Muscle of leg (tissue), 11 donors: ENCODE data around the gene ANAPC4. TPM values are rescaled to one million over a fixed set of nuclear protein-coding genes. Genes with fewer than 3 reads are reported as not detected.

Experiments used
- DNase-seq: peaks from one replicate; pipeline ENCODE4 v3.0.0; 2013
- H3K27ac ChIP-seq: one replicate; pipeline ENCODE4 v1.5.1; 2013; ENCODE audit warnings: mild to moderate bottlenecking, low read length, control low read depth
- H3K27me3 ChIP-seq: one replicate; pipeline ENCODE4 v1.6.1; 2013; ENCODE audit warnings: low read length; ENCODE audit not compliant: control insufficient read depth, insufficient read depth
- H3K36me3 ChIP-seq: one replicate; pipeline ENCODE4 v1.6.1; 2013; ENCODE audit warnings: low read length; ENCODE audit not compliant: control insufficient read depth, insufficient read depth
- H3K4me1 ChIP-seq: one replicate; pipeline ENCODE4 v1.6.1; 2013; ENCODE audit warnings: low read length; ENCODE audit not compliant: control insufficient read depth, insufficient read depth
- H3K4me3 ChIP-seq: one replicate; pipeline ENCODE4 v1.5.1; 2013; ENCODE audit warnings: low read length, control low read depth
- H3K9me3 ChIP-seq: replicated peaks from 2 replicates; pipeline ENCODE4 v1.6.1; 2013; ENCODE audit warnings: low read depth, low read length; ENCODE audit not compliant: control insufficient read depth
- WGBS: methylation state at CpG from one replicate; pipeline ENCODE4 v1.1.5; 2013; ENCODE audit warnings: missing lambda C conversion rate; ENCODE audit not compliant: insufficient coverage; 5-methylcytosine and 5-hydroxymethylcytosine counted together
- polyA plus RNA-seq, 8 donors: library from polyadenylated mRNA; unstranded; fragments of 120-200 nt; gene quantifications; one replicate each; pipeline versions ENCODE4 v1.2.1 to v1.2.3, GENCODE V29; 2013; ENCODE audit warnings: inconsistent platforms in 1 of 8, low replicate concordance in 1 of 8; ENCODE audit not compliant: insufficient read length in 8 of 8, insufficient read depth in 1 of 8
- total RNA-seq: library from RNA; stranded (reverse); fragments of 120-200 nt; gene quantifications from one replicate; pipeline ENCODE4 v1.2.4, GENCODE V29; 2013

The ANAPC4 gene
- total and polyA plus RNA-seq, 9 donors: 17.2 to 32.6 (median 22.7) TPM

DNA sequence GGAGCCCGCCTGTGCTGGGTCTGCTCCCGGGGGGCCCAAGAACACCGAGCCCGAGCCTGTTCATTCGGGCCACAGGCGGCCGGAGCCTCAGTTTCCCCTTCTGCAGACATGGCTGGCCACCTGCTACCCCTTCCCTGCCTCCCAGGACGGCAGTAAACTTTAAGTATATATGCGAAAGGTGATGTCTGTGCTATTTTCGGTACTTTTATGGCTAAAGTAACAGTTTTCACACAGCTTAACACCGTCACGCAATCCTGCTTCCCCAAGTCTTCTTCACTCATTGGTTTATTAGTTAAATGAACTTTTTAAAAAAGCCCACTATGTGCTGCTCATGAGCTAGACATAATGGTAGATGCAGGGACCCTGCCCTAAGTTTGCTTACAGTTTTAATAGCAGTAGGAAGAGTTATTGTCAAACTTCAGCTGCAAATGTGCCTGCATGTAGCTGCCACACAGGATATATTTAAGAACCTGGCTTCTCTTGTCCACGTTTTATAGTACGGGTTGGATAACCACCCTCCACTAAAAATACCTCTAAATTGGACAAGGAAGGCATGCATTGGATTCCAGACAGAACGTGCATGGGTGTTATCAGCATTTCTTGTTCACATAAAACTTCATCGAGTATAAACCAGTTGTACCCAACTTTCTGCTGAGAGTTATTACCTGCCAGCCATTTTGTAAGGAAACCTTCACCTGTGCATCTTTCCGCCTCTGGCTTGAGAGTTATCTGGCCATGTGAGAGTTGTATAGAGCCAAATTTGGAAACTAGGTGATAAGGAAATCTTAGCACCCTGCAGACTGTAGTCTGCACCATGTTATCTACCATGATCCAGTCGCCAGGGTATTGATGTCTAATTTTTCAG lies 741 bp downstream of the ANAPC4 start:
- DNase-seq: peak; percentile 13
- WGBS: 28% methylated on average over 9 of the region's 18 CpGs
- Histone ChIP-seq H3K4me3 (peak overlapping the region; percentile 92), H3K36me3 (peaks cover 9% of the 10 kb centered on the region), H3K27me3 (no peaks in the 10 kb centered on the region), H3K27ac (no peak overlapping the region), H3K9me3 (no peaks in the 10 kb centered on the region), H3K4me1 (peaks cover 8% of the 10 kb centered on the region)

DNA sequence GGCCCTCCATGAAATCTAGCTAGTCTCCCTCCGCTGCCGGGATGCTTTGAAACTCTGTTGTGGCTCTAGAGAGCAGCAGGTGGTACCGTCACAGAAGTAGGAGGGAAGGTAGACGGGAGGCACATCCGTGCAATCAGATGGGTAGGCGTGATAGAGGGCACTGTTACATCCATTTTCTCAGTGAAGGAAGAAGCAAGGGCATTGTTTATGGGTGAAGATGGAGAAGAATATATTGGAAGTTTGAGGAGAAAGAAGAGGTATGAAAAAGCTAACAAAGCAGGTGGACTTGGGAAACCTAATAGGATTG lies 1.3 kb downstream of the ANAPC4 start:
- H3K27me3 ChIP-seq: no peaks in the 10 kb centered on the region
- 75% methylated on average over 6 of the region's 6 CpGs for WGBS
- DNase-seq: no peak
- peaks cover 8% of the 10 kb centered on the region for H3K4me1 ChIP-seq
- H3K36me3 ChIP-seq: peaks cover 9% of the 10 kb centered on the region
- H3K9me3 ChIP-seq: no peaks in the 10 kb centered on the region
- no peak overlapping the region for H3K4me3 ChIP-seq
- H3K27ac ChIP-seq: no peak overlapping the region

DNA sequence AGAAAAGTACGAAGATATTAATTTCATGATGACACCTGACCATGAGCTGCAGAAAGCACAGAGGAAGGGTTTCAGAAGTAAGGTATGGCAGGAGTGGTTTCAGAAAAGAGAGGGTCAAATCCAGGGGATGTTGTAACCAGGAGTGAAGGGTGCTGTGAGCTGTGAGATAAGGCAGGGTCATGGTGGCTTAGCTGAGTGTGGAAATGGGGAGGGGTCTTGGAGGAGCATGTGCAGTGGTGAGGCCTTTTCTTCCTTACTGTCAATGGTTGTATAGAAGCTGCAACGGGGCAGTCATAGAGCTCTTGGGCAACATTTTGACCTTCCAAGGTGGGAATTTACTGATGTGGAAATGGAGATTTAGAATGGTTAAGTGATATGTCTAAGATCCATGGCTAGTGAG lies 2.5 kb downstream of the ANAPC4 start:
- H3K36me3 ChIP-seq: peaks cover 19% of the 10 kb centered on the region

DNA sequence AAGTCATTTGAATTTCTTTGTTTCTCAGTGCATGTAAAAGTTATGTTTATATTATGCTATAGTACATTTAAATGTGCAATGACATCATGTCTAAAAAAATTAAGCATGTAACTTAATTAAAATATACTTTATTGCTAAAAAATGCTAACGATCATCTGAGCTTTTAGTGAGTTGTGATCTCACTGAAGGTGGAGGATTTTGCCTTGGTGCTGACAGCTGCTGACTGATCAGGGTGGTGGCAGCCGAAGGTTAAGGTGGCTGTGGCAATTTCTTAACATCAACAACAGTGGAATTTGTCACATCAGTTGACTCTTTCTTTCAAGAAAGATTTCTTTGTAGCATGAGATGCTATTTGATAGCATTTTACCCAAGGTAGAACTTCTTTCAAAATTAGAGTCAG lies 6.6 kb downstream of the ANAPC4 start:
- no CpG with 5 or more reads among the region's 2 CpGs for WGBS
- DNase-seq: no peak
- Histone ChIP-seq H3K4me3 (no peak overlapping the region), H3K9me3 (no peaks in the 10 kb centered on the region), H3K4me1 (no peaks in the 10 kb centered on the region), H3K27me3 (no peaks in the 10 kb centered on the region), H3K36me3 (peaks cover 32% of the 10 kb centered on the region), H3K27ac (no peak overlapping the region)

More for the DNA sequence above, 2.5 kb downstream of the ANAPC4 start:
- Histone ChIP-seq H3K9me3 (no peaks in the 10 kb centered on the region), H3K4me3 (no peak overlapping the region), H3K27me3 (no peaks in the 10 kb centered on the region), H3K27ac (no peak overlapping the region), H3K4me1 (peaks cover 8% of the 10 kb centered on the region)
- 40% methylated on average over 1 of the region's 2 CpGs for WGBS
- no peak for DNase-seq

DNA sequence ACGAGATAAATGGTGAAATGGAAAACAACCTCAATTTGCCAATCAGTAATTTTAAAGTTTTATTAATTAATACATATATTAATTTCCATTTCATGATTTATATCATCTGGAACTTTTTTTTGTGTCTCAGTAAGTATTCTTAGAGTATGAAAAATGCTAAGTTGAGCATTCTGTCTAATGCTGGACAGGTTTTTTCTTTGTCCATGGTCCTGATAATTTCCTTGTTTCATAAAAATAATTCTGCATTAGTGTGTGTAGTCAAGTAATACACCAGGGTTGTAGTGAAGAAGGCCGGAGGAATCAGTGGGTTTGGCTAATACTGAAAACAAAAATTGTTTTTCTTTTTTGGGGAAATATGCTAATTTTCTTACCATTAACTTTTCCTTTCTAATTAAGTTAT lies 9.9 kb downstream of the ANAPC4 start:
- Histone ChIP-seq H3K4me1 (no peaks in the 10 kb centered on the region), H3K9me3 (no peaks in the 10 kb centered on the region), H3K36me3 (peaks cover 29% of the 10 kb centered on the region), H3K27ac (no peak overlapping the region), H3K27me3 (no peaks in the 10 kb centered on the region), H3K4me3 (no peak overlapping the region)
- WGBS: no CpG with 5 or more reads among the region's 2 CpGs
- no peak for DNase-seq

DNA sequence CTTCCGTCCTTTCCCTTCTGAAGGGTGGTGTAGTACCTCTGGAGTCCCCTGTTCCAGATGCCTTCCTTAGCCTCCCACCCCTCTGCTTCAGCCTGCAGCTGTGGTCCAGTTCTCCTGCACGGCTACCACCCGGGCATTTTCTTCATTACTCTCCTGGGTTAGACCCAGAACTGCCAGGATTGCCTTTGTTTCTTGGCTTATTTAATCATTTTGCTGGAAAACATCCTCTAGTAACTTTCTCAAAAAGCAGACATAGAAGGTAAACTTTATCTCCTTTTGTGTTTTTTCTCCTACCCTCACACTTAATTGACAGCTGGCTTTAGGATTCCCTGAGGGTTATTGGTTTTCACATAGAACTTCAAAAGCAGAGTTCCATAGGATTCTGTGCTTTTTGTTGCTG lies 20.2 kb downstream of the ANAPC4 start:
- Histone ChIP-seq H3K4me1 (no peaks in the 10 kb centered on the region), H3K36me3 (peaks cover 61% of the 10 kb centered on the region), H3K9me3 (peaks cover 15% of the 10 kb centered on the region), H3K4me3 (no peak overlapping the region), H3K27ac (no peak overlapping the region), H3K27me3 (no peaks in the 10 kb centered on the region)
- DNase-seq: no peak
- WGBS: 95% methylated on average over 3 of the region's 3 CpGs

DNA sequence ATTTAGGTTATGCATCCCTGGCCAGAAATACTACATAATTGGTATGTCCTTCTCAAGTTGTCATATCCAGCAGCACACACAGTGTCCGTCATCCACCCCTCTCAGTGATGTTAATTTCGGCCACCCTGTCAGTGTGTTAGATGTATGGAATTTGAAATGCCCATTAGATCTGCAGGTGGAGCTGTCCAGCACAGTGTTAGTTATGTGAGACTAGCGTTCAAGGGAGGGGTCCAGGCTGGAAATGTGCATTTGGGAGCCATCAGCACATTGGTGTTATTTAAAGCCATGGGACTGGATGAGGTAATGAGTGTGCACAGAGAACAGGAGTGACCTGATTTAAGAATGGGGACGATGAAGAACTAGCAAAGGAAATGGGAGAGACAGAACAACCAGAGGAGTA lies 22.4 kb downstream of the ANAPC4 start:
- 74% methylated on average over 2 of the region's 4 CpGs for WGBS

DNA sequence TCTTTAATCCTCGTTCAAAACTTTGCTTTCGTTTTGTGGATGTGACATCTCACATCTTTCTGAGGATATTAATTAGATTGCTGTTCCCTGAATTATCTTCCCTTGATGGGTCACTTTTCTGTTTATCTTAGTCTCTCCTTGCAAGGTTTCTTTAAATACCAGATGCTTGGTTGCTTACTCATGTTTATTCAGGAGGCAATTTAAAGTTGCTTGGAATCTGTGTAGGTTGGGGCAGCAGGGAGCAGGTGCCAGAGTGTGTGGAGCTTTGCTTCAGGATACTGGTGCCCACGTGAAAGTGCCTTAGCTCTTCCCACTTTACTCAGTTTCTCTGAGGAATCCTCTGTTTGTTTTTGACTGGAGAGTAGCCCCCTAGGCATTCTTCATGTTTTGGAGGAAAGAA lies 24.0 kb downstream of the ANAPC4 start:
- H3K4me1 ChIP-seq: no peaks in the 10 kb centered on the region
- no peak overlapping the region for H3K27ac ChIP-seq
- WGBS: no CpG with 5 or more reads among the region's 3 CpGs
- H3K36me3 ChIP-seq: peaks cover 37% of the 10 kb centered on the region
- peaks cover 13% of the 10 kb centered on the region for H3K9me3 ChIP-seq
- H3K4me3 ChIP-seq: no peak overlapping the region
- no peaks in the 10 kb centered on the region for H3K27me3 ChIP-seq
- DNase-seq: no peak

More for the DNA sequence above, 22.4 kb downstream of the ANAPC4 start:
- Histone ChIP-seq H3K27ac (no peak overlapping the region), H3K4me1 (no peaks in the 10 kb centered on the region), H3K4me3 (no peak overlapping the region), H3K36me3 (peaks cover 46% of the 10 kb centered on the region), H3K9me3 (peaks cover 15% of the 10 kb centered on the region), H3K27me3 (no peaks in the 10 kb centered on the region)
- DNase-seq: peak; percentile 6

DNA sequence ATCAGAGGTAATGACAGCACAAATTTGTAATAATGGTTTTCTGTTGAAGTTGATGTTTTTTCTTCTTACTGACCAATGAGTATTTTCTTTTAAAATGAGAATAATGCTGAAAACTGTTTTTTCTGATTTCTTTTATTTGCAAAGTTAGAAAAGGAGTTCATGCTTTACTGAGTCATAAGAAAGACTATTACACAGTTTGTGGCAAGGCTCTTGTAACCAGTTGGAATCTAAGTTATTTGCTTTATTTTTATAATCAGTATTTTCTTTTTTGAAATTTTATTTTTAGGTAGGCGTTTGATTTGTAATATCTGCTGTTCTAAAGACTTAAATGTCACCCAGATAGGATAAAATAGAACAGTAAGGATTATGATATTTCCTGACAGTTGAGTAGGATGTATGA lies 25.5 kb downstream of the ANAPC4 start:
- Histone ChIP-seq H3K27ac (no peak overlapping the region), H3K27me3 (no peaks in the 10 kb centered on the region), H3K9me3 (peaks cover under 1% of the 10 kb centered on the region), H3K4me3 (no peak overlapping the region), H3K36me3 (peaks cover 29% of the 10 kb centered on the region), H3K4me1 (no peaks in the 10 kb centered on the region)
- no peak for DNase-seq
- WGBS: no CpG with 5 or more reads among the region's 1 CpG

DNA sequence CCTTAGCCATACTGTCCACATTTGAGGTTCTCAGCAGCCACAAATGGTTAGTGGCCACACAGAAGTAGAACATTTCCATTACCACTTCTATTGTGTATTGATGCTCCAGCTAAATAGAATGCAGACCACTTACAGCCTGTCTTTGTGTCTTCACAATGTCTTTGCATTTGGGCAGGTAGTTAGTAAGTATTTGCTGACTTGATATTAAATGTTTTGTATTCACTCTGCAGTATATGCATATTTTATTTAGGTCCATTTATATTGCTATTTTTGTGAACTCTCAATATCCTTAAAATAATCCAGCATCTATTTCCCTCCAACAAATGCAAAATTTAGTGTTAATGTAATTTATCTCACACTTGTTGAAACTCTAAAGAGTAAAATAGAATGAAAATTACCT lies 26.6 kb downstream of the ANAPC4 start:
- Histone ChIP-seq H3K36me3 (peaks cover 26% of the 10 kb centered on the region), H3K4me1 (no peaks in the 10 kb centered on the region), H3K9me3 (no peaks in the 10 kb centered on the region), H3K27me3 (no peaks in the 10 kb centered on the region), H3K27ac (no peak overlapping the region), H3K4me3 (no peak overlapping the region)
- no peak for DNase-seq

DNA sequence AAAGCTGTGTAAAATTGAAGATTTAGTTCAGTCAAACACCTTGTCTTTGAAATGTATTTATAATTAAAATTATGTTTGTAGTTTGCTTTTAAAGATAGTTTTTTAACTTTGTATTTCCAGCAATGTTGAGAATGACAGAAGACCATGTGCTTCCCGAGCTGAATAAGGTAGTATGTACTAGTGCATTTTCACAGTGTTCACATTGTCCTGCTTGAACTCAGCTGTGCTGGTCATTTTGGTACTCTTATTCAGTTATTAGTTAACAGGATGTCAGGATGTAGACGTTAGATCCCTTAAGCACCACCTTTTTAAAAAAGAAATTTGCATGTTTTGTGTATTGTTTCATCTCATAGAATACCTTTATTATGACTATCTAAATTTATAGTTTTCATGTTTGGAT lies 28.4 kb downstream of the ANAPC4 start:
- DNase-seq: no peak
- H3K9me3 ChIP-seq: no peaks in the 10 kb centered on the region
- H3K4me1 ChIP-seq: no peaks in the 10 kb centered on the region
- H3K36me3 ChIP-seq: peaks cover 24% of the 10 kb centered on the region
- H3K27ac ChIP-seq: no peak overlapping the region
- H3K27me3 ChIP-seq: no peaks in the 10 kb centered on the region
- WGBS: 17% methylated on average over 1 of the region's 2 CpGs
- H3K4me3 ChIP-seq: no peak overlapping the region
